Epithelial cell of prostate (primary cell): ENCODE measurements around the gene LIN9.

ENCODE experiments used
- DNase-seq: peaks from one replicate; pipeline ENCODE4 v3.0.0-alpha.2; 2011; ENCODE audit warnings: low read depth, low spot score
- H3K27ac ChIP-seq: fragments of 450-650 bp; 2 replicates; pipeline ENCODE4 v1.5.1; 2017; ENCODE audit warnings: mild to moderate bottlenecking

Gene LIN9

GRCh38 chr1:226324479-226324878 is 15.5 kb upstream of the LIN9 start:
- H3K27ac ChIP-seq = no peak overlapping the region
- DNase-seq = no peak

GRCh38 chr1:226322986-226323385 is 14.0 kb upstream of the LIN9 start:
- no peak overlapping the region for H3K27ac ChIP-seq

GRCh38 chr1:226320930-226321329 is 12.0 kb upstream of the LIN9 start:
- DNase-seq = no peak
- H3K27ac ChIP-seq = no peak overlapping the region

More at GRCh38 chr1:226322986-226323385, 14.0 kb upstream of the LIN9 start:
- no peak for DNase-seq

GRCh38 chr1:226318471-226318870 is 9.5 kb upstream of the LIN9 start:
- H3K27ac ChIP-seq = no peak overlapping the region
- DNase-seq = no peak

GRCh38 chr1:226314055-226314454 is 5.1 kb upstream of the LIN9 start:
- H3K27ac ChIP-seq = no peak overlapping the region
- no peak for DNase-seq

GRCh38 chr1:226312065-226312464 is 3.1 kb upstream of the LIN9 start:
- no peak for DNase-seq
- no peak overlapping the region for H3K27ac ChIP-seq

- DNase-seq = no peak
- H3K27ac ChIP-seq = no peak overlapping the region
These were observed 2.4 kb upstream of the LIN9 start for GRCh38 chr1:226311376-226311775.

- no peak overlapping the region for H3K27ac ChIP-seq
- DNase-seq = peak; percentile 22
These were observed 1.8 kb upstream of the LIN9 start for GRCh38 chr1:226310637-226311195.

GRCh38 chr1:226310245-226310540 is 1.2 kb upstream of the LIN9 start:
- H3K27ac ChIP-seq = no peak overlapping the region
- DNase-seq = no peak

- no peak for DNase-seq
- no peak overlapping the region for H3K27ac ChIP-seq
These were observed 657 bp upstream of the LIN9 start for GRCh38 chr1:226309398-226310244.

- no peak overlapping the region for H3K27ac ChIP-seq
- DNase-seq = no peak
These were observed 720 bp downstream of the LIN9 start for GRCh38 chr1:226308166-226308722.

- no peak overlapping the region for H3K27ac ChIP-seq
- no peak for DNase-seq
These were observed 2.5 kb downstream of the LIN9 start for GRCh38 chr1:226306425-226306824.

- DNase-seq = no peak
- H3K27ac ChIP-seq = no peak overlapping the region
These were observed 3.8 kb downstream of the LIN9 start for GRCh38 chr1:226305184-226305583.

- no peak for DNase-seq
- no peak overlapping the region for H3K27ac ChIP-seq
These were observed 4.5 kb downstream of the LIN9 start for GRCh38 chr1:226304291-226304955.

GRCh38 chr1:226302731-226303130 is 6.2 kb downstream of the LIN9 start:
- no peak overlapping the region for H3K27ac ChIP-seq
- no peak for DNase-seq

- no peak for DNase-seq
- H3K27ac ChIP-seq = no peak overlapping the region
These were observed 12.1 kb downstream of the LIN9 start for GRCh38 chr1:226296911-226297310.

- H3K27ac ChIP-seq = no peak overlapping the region
- DNase-seq = no peak
These were observed 15.4 kb downstream of the LIN9 start for GRCh38 chr1:226293553-226293920.

- no peak overlapping the region for H3K27ac ChIP-seq
- DNase-seq = no peak
These were observed 16.0 kb downstream of the LIN9 start for GRCh38 chr1:226292874-226293552.

- no peak for DNase-seq
- H3K27ac ChIP-seq = no peak overlapping the region
These were observed 21.4 kb downstream of the LIN9 start for GRCh38 chr1:226287587-226287986.

- no peak for DNase-seq
- H3K27ac ChIP-seq = no peak overlapping the region
These were observed 27.9 kb downstream of the LIN9 start for GRCh38 chr1:226281058-226281457.

GRCh38 chr1:226279498-226279897 is 29.5 kb downstream of the LIN9 start:
- DNase-seq = no peak
- no peak overlapping the region for H3K27ac ChIP-seq
